H1 (cell line): ENCODE data around the gene SPAG16.

Experiments used
- BRCA1 ChIP-seq: IDR thresholded peaks from 2 replicates; pipeline ENCODE4 v1.6.1; 2012; ENCODE audit warnings: low read depth, low read length, improper control_type of control experiment
- CTCF ChIP-seq, 3 experiments: IDR thresholded peaks; 1 replicate in 2 of 3; 2 replicates in 1 of 3; pipeline versions ENCODE4 v1.5.1 to v1.6.1; 2011; ENCODE audit warnings: low read length in 3 of 3, mild to moderate bottlenecking in 3 of 3, inconsistent platforms in 2 of 3, low read depth in 1 of 3, moderate library complexity in 1 of 3; ENCODE audit not compliant: insufficient read depth in 1 of 3; ENCODE audit errors: control extremely low read depth in 1 of 3
- E2F6 ChIP-seq: IDR thresholded peaks from 2 replicates; pipeline ENCODE4 v1.6.1; 2012; ENCODE audit warnings: inconsistent platforms
- MAFK ChIP-seq: IDR thresholded peaks from 2 replicates; pipeline ENCODE4 v1.6.1; 2012; ENCODE audit warnings: low read depth, mild to moderate bottlenecking, improper control_type of control experiment, low read length
- POLR2AphosphoS5 ChIP-seq: IDR thresholded peaks from 2 replicates; pipeline ENCODE4 v1.6.1; 2011; ENCODE audit warnings: low read depth, low read length
- RAD21 ChIP-seq, 2 experiments: IDR thresholded peaks in 1 of 2; conservative IDR thresholded peaks in 1 of 2; 2 replicates each; pipeline ENCODE4 v1.6.1; 2011; ENCODE audit warnings: low read depth in 2 of 2, low read length in 2 of 2, improper control_type of control experiment in 1 of 2, inconsistent platforms in 1 of 2, mild to moderate bottlenecking in 1 of 2, moderate library complexity in 1 of 2

GRCh38 chr2:213863541-213863940 lies 579.3 kb downstream of the SPAG16 start:
- TF ChIP-seq CTCF (IDR thresholded peaks at IDR 0.05; ENCODE audit: control extremely low read depth in 1 of 3, insufficient read depth in 1 of 3, low read depth in 1 of 3, low read length in 3 of 3) (no peak), MAFK (no peak), BRCA1 (no peak), POLR2AphosphoS5 (no peak), RAD21 (IDR thresholded peaks at IDR 0.05 in 1 of 2, conservative IDR thresholded peaks at IDR 0.05 in 1 of 2; ENCODE audit: low read depth in 2 of 2, low read length in 2 of 2) (no peak), E2F6 (no peak)
